Endothelial cell of umbilical vein (primary cell): ENCODE results near the gene QRFPR.

Experiments used
- CTCF ChIP-seq, 2 donors: IDR thresholded peaks; 1 replicate in 1 of 2; 2 replicates in 1 of 2; pipeline ENCODE4 v1.5.1; 2011; ENCODE audit warnings: low read length in 2 of 2, mild to moderate bottlenecking in 2 of 2, moderate library complexity in 2 of 2, control low read depth in 1 of 2, inconsistent platforms in 1 of 2, low read depth in 1 of 2; ENCODE audit not compliant: insufficient read depth in 1 of 2; ENCODE audit errors: extremely low read depth in 1 of 2
- EZH2 ChIP-seq: IDR thresholded peaks from 2 replicates; pipeline ENCODE4 v1.6.1; 2012; ENCODE audit warnings: borderline replicate concordance, low read depth, mild to moderate bottlenecking, moderate library complexity, low read length, inconsistent platforms; ENCODE audit not compliant: severe bottlenecking
- MAX ChIP-seq: IDR thresholded peaks from 2 replicates; pipeline ENCODE4 v1.6.1; 2011; ENCODE audit not compliant: insufficient read depth, insufficient read length
- POLR2A ChIP-seq: IDR thresholded peaks from 2 replicates; pipeline ENCODE4 v1.6.1; 2012; ENCODE audit warnings: low read depth, mild to moderate bottlenecking, control low read depth, low read length

- TF ChIP-seq CTCF (IDR thresholded peaks at IDR 0.05; ENCODE audit: extremely low read depth in 1 of 2, insufficient read depth in 1 of 2, low read depth in 1 of 2, low read length in 2 of 2) (no peak), POLR2A (no peak), MAX (no peak), EZH2 (no peak)
Measured at GRCh38 chr4:121304893-121305292, 75.9 kb downstream of the QRFPR start.
